Vagina (tissue), 2 donors: Measurements from ENCODE around the gene TUBB4A.

Experiments
- POLR2A ChIP-seq, 2 donors: fragments of 450-650 bp; IDR thresholded peaks; one replicate each; pipeline ENCODE4 v1.6.1; 2017; ENCODE audit warnings: antibody characterized with exemption in 2 of 2, mild to moderate bottlenecking in 2 of 2, moderate library complexity in 2 of 2
- POLR2AphosphoS5 ChIP-seq, 2 donors: sonication (generic); formaldehyde crosslinking; IDR thresholded peaks; one replicate each; pipeline ENCODE4 v1.9.0; 2017; ENCODE audit warnings: antibody characterized with exemption in 2 of 2, mild to moderate bottlenecking in 2 of 2, low read depth in 1 of 2; ENCODE audit not compliant: insufficient read depth in 1 of 2
- TF ChIP-seq, protein P1 (sequence below), 3 experiments: fragments of 450-650 bp in 2 of 3; fragments of 200-600 bp in 1 of 3; sonication (generic) in 1 of 3; IDR thresholded peaks; one replicate each; pipeline ENCODE4 v1.5.1; 2017 to 2019; ENCODE audit warnings: antibody characterized with exemption in 3 of 3, mild to moderate bottlenecking in 2 of 3, moderate library complexity in 2 of 3

GRCh38 chr19:6470173-6470572 lies 31.9 kb downstream of the TUBB4A start:
- TF ChIP-seq, protein P1, sequence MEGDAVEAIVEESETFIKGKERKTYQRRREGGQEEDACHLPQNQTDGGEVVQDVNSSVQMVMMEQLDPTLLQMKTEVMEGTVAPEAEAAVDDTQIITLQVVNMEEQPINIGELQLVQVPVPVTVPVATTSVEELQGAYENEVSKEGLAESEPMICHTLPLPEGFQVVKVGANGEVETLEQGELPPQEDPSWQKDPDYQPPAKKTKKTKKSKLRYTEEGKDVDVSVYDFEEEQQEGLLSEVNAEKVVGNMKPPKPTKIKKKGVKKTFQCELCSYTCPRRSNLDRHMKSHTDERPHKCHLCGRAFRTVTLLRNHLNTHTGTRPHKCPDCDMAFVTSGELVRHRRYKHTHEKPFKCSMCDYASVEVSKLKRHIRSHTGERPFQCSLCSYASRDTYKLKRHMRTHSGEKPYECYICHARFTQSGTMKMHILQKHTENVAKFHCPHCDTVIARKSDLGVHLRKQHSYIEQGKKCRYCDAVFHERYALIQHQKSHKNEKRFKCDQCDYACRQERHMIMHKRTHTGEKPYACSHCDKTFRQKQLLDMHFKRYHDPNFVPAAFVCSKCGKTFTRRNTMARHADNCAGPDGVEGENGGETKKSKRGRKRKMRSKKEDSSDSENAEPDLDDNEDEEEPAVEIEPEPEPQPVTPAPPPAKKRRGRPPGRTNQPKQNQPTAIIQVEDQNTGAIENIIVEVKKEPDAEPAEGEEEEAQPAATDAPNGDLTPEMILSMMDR (IDR thresholded peaks at IDR 0.05): no peak
- TF ChIP-seq POLR2AphosphoS5 (IDR thresholded peaks at IDR 0.05; ENCODE audit: insufficient read depth in 1 of 2, low read depth in 1 of 2) (no peak), POLR2A (IDR thresholded peaks at IDR 0.05) (no peak)
